ENCODE measurements around the gene PDP2.

Gene PDP2

DNA sequence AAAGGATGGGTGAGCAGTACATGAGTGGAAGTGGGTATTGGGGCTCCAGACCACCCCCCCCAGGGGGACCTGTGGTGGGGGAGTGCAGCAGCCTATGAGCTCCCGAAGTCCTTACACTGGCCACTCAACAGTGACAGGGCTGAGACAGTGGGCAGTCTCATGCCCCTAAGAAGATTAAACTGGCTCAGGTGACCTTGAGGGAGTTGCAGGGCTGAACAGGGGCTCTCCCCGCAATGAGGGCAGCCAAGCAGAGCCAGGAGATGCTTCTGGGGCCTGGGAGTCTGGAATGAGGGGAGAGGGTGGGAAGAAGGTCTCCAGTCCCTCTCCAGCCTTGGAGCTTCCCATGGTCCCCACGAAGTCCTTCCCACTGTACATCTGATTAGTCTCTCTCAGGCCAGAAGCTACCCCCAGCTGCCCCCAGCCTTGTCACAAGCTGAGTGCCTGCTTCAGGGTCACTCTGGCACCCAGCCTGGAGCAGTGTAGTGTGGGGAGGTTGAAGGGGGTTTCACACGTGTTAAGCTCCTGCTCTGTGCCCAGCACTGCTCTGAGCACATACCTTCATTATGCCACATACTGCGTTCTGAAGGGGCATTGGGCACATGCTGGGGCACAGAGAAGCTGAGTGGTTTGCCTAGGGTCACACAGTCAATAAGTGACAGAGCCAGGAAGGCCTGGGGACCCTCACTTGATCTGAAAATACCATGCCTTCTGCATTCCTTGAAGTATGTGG, 39.4 kb downstream of the PDP2 start:
- no peak; the same call in 2 of the 3 replicates for ATAC-seq

GRCh38 chr16:66920299-66920590, 39.9 kb downstream of the PDP2 start:
- ATAC-seq, result peak; percentile 35
- TF ChIP-seq ZFP3 (CRISPR knock-in tag; IDR thresholded peaks at IDR 0.05) (no peak), OSR1 (CRISPR knock-in tag; IDR thresholded peaks at IDR 0.05) (no peak), ZFP30 (CRISPR knock-in tag; IDR thresholded peaks at IDR 0.05) (no peak), TSHZ2 (CRISPR knock-in tag; IDR thresholded peaks at IDR 0.05) (no peak), PPARA (CRISPR knock-in tag; IDR thresholded peaks at IDR 0.05; ENCODE audit: borderline replicate concordance) (no peak), CSRNP3 (CRISPR knock-in tag; IDR thresholded peaks at IDR 0.05) (no peak), RARB (CRISPR knock-in tag; IDR thresholded peaks at IDR 0.05) (no peak), ZNF70 (CRISPR knock-in tag; IDR thresholded peaks at IDR 0.05) (no peak), ESRRG (CRISPR knock-in tag; IDR thresholded peaks at IDR 0.05) (no peak)
- TF ChIP-seq, protein P1, sequence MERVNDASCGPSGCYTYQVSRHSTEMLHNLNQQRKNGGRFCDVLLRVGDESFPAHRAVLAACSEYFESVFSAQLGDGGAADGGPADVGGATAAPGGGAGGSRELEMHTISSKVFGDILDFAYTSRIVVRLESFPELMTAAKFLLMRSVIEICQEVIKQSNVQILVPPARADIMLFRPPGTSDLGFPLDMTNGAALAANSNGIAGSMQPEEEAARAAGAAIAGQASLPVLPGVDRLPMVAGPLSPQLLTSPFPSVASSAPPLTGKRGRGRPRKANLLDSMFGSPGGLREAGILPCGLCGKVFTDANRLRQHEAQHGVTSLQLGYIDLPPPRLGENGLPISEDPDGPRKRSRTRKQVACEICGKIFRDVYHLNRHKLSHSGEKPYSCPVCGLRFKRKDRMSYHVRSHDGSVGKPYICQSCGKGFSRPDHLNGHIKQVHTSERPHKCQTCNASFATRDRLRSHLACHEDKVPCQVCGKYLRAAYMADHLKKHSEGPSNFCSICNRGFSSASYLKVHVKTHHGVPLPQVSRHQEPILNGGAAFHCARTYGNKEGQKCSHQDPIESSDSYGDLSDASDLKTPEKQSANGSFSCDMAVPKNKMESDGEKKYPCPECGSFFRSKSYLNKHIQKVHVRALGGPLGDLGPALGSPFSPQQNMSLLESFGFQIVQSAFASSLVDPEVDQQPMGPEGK (CRISPR knock-in tag; IDR thresholded peaks at IDR 0.05; ENCODE audit: borderline replicate concordance), result no peak

More for the DNA sequence above, 39.4 kb downstream of the PDP2 start:
- TF ChIP-seq TCF4 (CRISPR knock-in tag; IDR thresholded peaks at IDR 0.05; ENCODE audit: borderline replicate concordance) (no peak), GLIS3 (CRISPR knock-in tag; IDR thresholded peaks at IDR 0.05) (no peak), ARNTL (CRISPR knock-in tag; IDR thresholded peaks at IDR 0.05; ENCODE audit: borderline replicate concordance, low read depth) (no peak), POU6F1 (CRISPR knock-in tag; IDR thresholded peaks at IDR 0.05; ENCODE audit: borderline replicate concordance, low read depth) (no peak), SNAI2 (CRISPR knock-in tag; IDR thresholded peaks at IDR 0.05) (no peak), TOX (CRISPR knock-in tag; IDR thresholded peaks at IDR 0.05; ENCODE audit: borderline replicate concordance) (no peak), BACH2 (CRISPR knock-in tag; IDR thresholded peaks at IDR 0.05; ENCODE audit: borderline replicate concordance) (no peak), ZFP30 (CRISPR knock-in tag; IDR thresholded peaks at IDR 0.05) (no peak), OSR1 (CRISPR knock-in tag; IDR thresholded peaks at IDR 0.05) (no peak), ZC3H10 (CRISPR knock-in tag; IDR thresholded peaks at IDR 0.05) (no peak), TSHZ2 (CRISPR knock-in tag; IDR thresholded peaks at IDR 0.05) (no peak), ESRRG (CRISPR knock-in tag; IDR thresholded peaks at IDR 0.05) (no peak), ZNF70 (CRISPR knock-in tag; IDR thresholded peaks at IDR 0.05) (no peak), CSDC2 (CRISPR knock-in tag; IDR thresholded peaks at IDR 0.05) (no peak), CSRNP3 (CRISPR knock-in tag; IDR thresholded peaks at IDR 0.05) (no peak), RARB (CRISPR knock-in tag; IDR thresholded peaks at IDR 0.05) (no peak)
- TF ChIP-seq, protein P1 (CRISPR knock-in tag; IDR thresholded peaks at IDR 0.05; ENCODE audit: borderline replicate concordance), result no peak

All from SK-N-SH treated with all-trans-retinoic acid at 6 μM for 48 hours (cell line).